Measurements from ENCODE around the gene CAMTA1.

- TF ChIP-seq POLR2A (IDR thresholded peaks at IDR 0.05) (no peak), CTCF (IDR thresholded peaks at IDR 0.05) (no peak)
Observed at GRCh38 chr1:6852136-6852890, 67.1 kb downstream of the CAMTA1 start.
